Adrenal gland (tissue), 12 donors: ENCODE measurements around the gene SETDB2. TPM values are rescaled to one million over a fixed set of nuclear protein-coding genes. Genes with fewer than 3 reads are reported as not detected.

Experiments
- DNase-seq, 7 donors: peaks; one replicate each; pipeline ENCODE4 v3.0.0-alpha.2; 2019 to 2020
- H3K27ac ChIP-seq, 5 donors: fragments of 200-600 bp; sonication (generic) in 4 of 5; 1 replicate in 3 of 5; 2 replicates in 2 of 5; pipeline versions ENCODE4 v1.5.1 to v1.8.0; 2016 to 2020; ENCODE audit warnings: mild to moderate bottlenecking in 1 of 5
- H3K27me3 ChIP-seq: fragments of 200-600 bp; 2 replicates; pipeline ENCODE4 v1.8.0; 2021
- H3K36me3 ChIP-seq, 2 donors: fragments of 200-600 bp; replicated peaks in 1 of 2; 1 replicate in 1 of 2; 2 replicates in 1 of 2; pipeline versions ENCODE4 v1.5.1 to v1.8.0; 2018 to 2022
- H3K4me1 ChIP-seq, 2 donors: fragments of 200-600 bp; replicated peaks in 1 of 2; 1 replicate in 1 of 2; 2 replicates in 1 of 2; pipeline versions ENCODE4 v1.5.1 to v1.8.0; 2018 to 2021
- H3K4me3 ChIP-seq, 4 donors: fragments of 200-600 bp; sonication (generic) in 3 of 4; one replicate each; pipeline ENCODE4 v1.5.1; 2016 to 2018
- H3K9me3 ChIP-seq, 3 donors: fragments of 200-600 bp; sonication (generic) in 1 of 3; replicated peaks in 1 of 3; 1 replicate in 2 of 3; 2 replicates in 1 of 3; pipeline versions ENCODE4 v1.5.1 to v1.8.0; 2016 to 2021
- POLR2A ChIP-seq, 2 donors: fragments of 450-650 bp; IDR thresholded peaks; one replicate each; pipeline ENCODE4 v1.6.1; 2017; ENCODE audit warnings: antibody characterized with exemption in 2 of 2, mild to moderate bottlenecking in 2 of 2, moderate library complexity in 1 of 2
- WGBS, 4 donors: extraction: QIAGEN DNeasy Blood & Tissue Kit in 2 of 4; methylation state at CpG; one replicate each; pipeline versions ENCODE4 v1.1.5 to v1.1.7; 2013 to 2017; 5-methylcytosine and 5-hydroxymethylcytosine counted together
- intact Hi-C, 2 donors: fragments of 100-400 bp; cut with DNase I; formaldehyde crosslinking; loops; one replicate each; pipeline versions ENCODE4 v1.14.1 to v1.15.0; 2022 to 2023
- polyA plus RNA-seq, 3 donors: library from polyadenylated mRNA; stranded (reverse); fragments of 200-250 nt in 2 of 3; fragments of 350-450 nt in 1 of 3; fragmentation: Illumina TruSeq in 1 of 3; extraction: RNeasy Lipid Tissue Mini Kit (QIAGEN cat#74804) in 1 of 3; gene quantifications; one replicate each; pipeline ENCODE4 v1.2.3, GENCODE V29; 2013 to 2014
- total RNA-seq, 9 donors: library from RNA; depleted of rRNA in 4 of 9; stranded (reverse); fragments of >200 nt in 4 of 9; fragments of 120-200 nt in 1 of 9; fragmentation: NEBNext Ultra II Directional in 1 of 9; extraction: Animal tissue kit (Norgen Biotek cat#: 25700) in 1 of 9; gene quantifications; one replicate each; pipeline versions ENCODE4 v1.1.0 to v1.2.4, GENCODE V29; 2013 to 2023
- TF ChIP-seq, protein P1 (sequence below), 6 experiments: fragments of 450-650 bp in 4 of 6; fragments of 200-600 bp in 2 of 6; sonication (generic) in 1 of 6; IDR thresholded peaks; 1 replicate in 5 of 6; 2 replicates in 1 of 6; pipeline versions ENCODE4 v1.5.1 to v1.8.0; 2016 to 2021; ENCODE audit warnings: antibody characterized with exemption in 6 of 6, mild to moderate bottlenecking in 2 of 6, moderate library complexity in 1 of 6
- donor health status: healthy with polysubstance abuse.
- donor health status: Bipolar disorder and iron deficiency.
- donor health status: DM: yes; HTN: yes; CAD: no.
- donor health status: DM: no; HTN: no; CAD: no.
- donor health status: DM: no; HTN: no; CAD: no.
- donor health status: DM: yes; HTN: yes; CAD: no.

Gene SETDB2
- total and polyA plus RNA-seq, 12 donors = 4.4 to 26.3 (median 13.5) TPM

DNA sequence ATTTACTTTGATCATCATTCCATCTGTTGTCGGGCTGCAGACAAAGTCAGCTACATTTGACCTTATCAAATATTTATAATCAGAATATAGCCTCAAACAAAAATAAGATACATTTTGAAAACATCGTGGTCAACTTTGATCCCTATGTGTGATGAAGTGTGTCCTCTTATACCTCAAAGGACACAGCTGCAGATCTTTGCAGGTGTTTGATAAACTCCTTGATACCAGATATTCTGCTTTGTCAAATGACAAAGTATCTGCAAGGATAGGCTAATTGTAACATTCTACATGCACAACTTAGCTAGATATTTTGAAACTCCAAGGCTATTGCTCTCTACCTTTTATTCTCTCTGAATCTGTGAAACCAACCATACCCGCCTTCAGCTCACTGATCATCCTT, 95.7 kb downstream of the SETDB2 start:
- H3K36me3 ChIP-seq = peaks cover 0 to 36% of the 10 kb centered on the region in 2 donors
- peak overlapping the region in 2 of 5 donors; percentile 47 to 54 for H3K27ac ChIP-seq

DNA sequence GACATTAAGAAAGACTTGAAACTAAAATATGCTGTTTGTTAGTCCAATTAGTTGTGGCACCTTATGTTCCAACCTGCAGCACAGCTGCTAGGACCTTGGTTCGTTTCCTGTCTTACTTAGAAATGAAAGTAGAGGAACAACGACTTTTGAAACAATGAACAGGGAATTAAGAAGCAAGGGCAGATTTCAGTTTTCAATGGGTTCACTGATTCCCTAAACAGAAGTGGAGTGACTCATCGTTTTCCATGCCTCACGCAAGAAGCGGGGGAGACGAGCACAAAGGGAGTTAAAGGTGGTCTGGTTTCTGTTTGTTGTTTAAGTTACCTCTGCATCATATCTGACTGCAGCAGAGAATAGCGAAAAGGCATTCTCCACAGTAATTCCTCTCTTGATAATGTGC, 96.5 kb downstream of the SETDB2 start:
- no peak for DNase-seq
- Histone ChIP-seq H3K9me3 (no peaks in the 10 kb centered on the region), H3K36me3 (peaks cover 0 to 36% of the 10 kb centered on the region in 2 donors), H3K4me1 (peaks cover 0 to 4% of the 10 kb centered on the region in 2 donors), H3K4me3 (peak overlapping the region in 1 of 4 donors; percentile 13), H3K27ac (peak overlapping the region in 3 of 5 donors; percentile 21 to 54 (median 47)), H3K27me3 (no peaks in the 10 kb centered on the region)
- no peak for TF ChIP-seq POLR2A (IDR thresholded peaks at IDR 0.05)
- 54 to 67% (median 62%) methylated on average over 7 of the region's 7 CpGs for WGBS, 4 donors
- intact Hi-C loops = no loop called here

More for the DNA sequence above, 95.7 kb downstream of the SETDB2 start:
- no peak for DNase-seq
- TF ChIP-seq, protein P1, sequence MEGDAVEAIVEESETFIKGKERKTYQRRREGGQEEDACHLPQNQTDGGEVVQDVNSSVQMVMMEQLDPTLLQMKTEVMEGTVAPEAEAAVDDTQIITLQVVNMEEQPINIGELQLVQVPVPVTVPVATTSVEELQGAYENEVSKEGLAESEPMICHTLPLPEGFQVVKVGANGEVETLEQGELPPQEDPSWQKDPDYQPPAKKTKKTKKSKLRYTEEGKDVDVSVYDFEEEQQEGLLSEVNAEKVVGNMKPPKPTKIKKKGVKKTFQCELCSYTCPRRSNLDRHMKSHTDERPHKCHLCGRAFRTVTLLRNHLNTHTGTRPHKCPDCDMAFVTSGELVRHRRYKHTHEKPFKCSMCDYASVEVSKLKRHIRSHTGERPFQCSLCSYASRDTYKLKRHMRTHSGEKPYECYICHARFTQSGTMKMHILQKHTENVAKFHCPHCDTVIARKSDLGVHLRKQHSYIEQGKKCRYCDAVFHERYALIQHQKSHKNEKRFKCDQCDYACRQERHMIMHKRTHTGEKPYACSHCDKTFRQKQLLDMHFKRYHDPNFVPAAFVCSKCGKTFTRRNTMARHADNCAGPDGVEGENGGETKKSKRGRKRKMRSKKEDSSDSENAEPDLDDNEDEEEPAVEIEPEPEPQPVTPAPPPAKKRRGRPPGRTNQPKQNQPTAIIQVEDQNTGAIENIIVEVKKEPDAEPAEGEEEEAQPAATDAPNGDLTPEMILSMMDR (IDR thresholded peaks at IDR 0.05) = no peak
- no peak for TF ChIP-seq POLR2A (IDR thresholded peaks at IDR 0.05)
- Histone ChIP-seq H3K27me3 (no peaks in the 10 kb centered on the region), H3K9me3 (no peaks in the 10 kb centered on the region), H3K4me1 (peaks cover 0 to 4% of the 10 kb centered on the region in 2 donors), H3K4me3 (no peak overlapping the region)
- WGBS, 4 donors = 79 to 89% (median 86%) methylated on average over 3 of the region's 3 CpGs
- intact Hi-C loops = no loop called here

DNA sequence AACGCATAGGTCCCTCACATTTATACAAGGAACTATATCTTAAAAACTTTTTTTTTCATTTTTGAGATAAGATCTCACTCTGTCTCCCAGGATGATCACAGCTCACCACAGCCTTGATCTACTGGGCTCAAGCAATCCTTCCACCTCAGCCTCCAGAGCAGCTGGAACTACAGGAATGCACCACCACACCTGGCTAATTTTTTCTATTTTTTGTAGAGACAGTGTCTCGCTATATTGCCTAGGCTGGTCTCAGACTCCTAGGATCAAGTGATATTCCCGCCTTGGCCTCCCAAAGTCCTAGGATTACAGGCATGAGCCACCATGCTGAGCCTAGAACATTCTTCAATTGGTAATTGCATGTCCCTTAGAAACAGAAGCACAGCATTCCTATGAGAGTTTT, 99.6 kb downstream of the SETDB2 start:
- WGBS, 4 donors = 95 to 98% (median 98%) methylated on average over 3 of the region's 3 CpGs
- peaks cover 0 to 56% of the 10 kb centered on the region in 2 donors for H3K36me3 ChIP-seq
- H3K27ac ChIP-seq = no peak overlapping the region
- H3K9me3 ChIP-seq = no peaks in the 10 kb centered on the region
- no peak for DNase-seq
- H3K4me1 ChIP-seq = peaks cover 0 to 4% of the 10 kb centered on the region in 2 donors
- TF ChIP-seq POLR2A (IDR thresholded peaks at IDR 0.05) = no peak
- TF ChIP-seq, protein P1 (IDR thresholded peaks at IDR 0.05) = no peak
- intact Hi-C loops = no loop called here
- H3K4me3 ChIP-seq = no peak overlapping the region
- no peaks in the 10 kb centered on the region for H3K27me3 ChIP-seq

Other genes starting within 250 kb of the SETDB2 start
- gene MLNR, start 223.9 kb upstream of the SETDB2 start, total RNA-seq = not detected
- not detected for gene MLNR, start 223.9 kb upstream of the SETDB2 start, polyA plus RNA-seq
- 10 to 100 TPM in 7 of 9 donors, 1 to 10 TPM in 2; 4.4 to 25.4 (median 17.9) TPM for gene CDADC1, start 196.3 kb upstream of the SETDB2 start, total RNA-seq
- 10 to 100 TPM in 1 of 3 donors, 1 to 10 TPM in 2; 8.4 to 19.4 (median 9.2) TPM for gene CDADC1, start 196.3 kb upstream of the SETDB2 start, polyA plus RNA-seq
- 100 to 1,000 TPM in 1 of 9 donors, 10 to 100 TPM in 8; 19.8 to 115 (median 53.9) TPM for gene CAB39L, start 210 bp upstream of the SETDB2 start, total RNA-seq
- 10 to 100 TPM; 17.8 to 23.0 (median 22.4) TPM for gene CAB39L, start 210 bp upstream of the SETDB2 start, polyA plus RNA-seq
- 10 to 100 TPM; 23.8 to 73.9 (median 59.6) TPM for gene PHF11, start 51.7 kb downstream of the SETDB2 start, total RNA-seq
- 100 to 1,000 TPM in 2 of 3 donors, 10 to 100 TPM in 1; 85.0 to 136 (median 129) TPM for gene PHF11, start 51.7 kb downstream of the SETDB2 start, polyA plus RNA-seq
- 10 to 100 TPM; 11.9 to 87.5 (median 39.5) TPM for gene RCBTB1, start 141.3 kb downstream of the SETDB2 start, total RNA-seq
- 10 to 100 TPM; 11.7 to 25.6 (median 19.6) TPM for gene RCBTB1, start 141.3 kb downstream of the SETDB2 start, polyA plus RNA-seq
- gene ARL11, start 184.2 kb downstream of the SETDB2 start, total RNA-seq = 1 to 10 TPM in 6 of 9 donors, under 1 TPM in 3; 0.18 to 2.9 (median 1.6) TPM
- gene ARL11, start 184.2 kb downstream of the SETDB2 start, polyA plus RNA-seq = 1 to 10 TPM in 2 of 3 donors, under 1 TPM in 1; 0.62 to 2.3 (median 1.1) TPM
- 100 to 1,000 TPM in 7 of 9 donors, 10 to 100 TPM in 2; 45.2 to 302 (median 173) TPM for gene EBPL, start 247.2 kb downstream of the SETDB2 start, total RNA-seq
- 10 to 100 TPM; 47.2 to 98.5 (median 83.4) TPM for gene EBPL, start 247.2 kb downstream of the SETDB2 start, polyA plus RNA-seq